ENCODE measurements around the gene RABEP2.

The RABEP2 gene

DNA sequence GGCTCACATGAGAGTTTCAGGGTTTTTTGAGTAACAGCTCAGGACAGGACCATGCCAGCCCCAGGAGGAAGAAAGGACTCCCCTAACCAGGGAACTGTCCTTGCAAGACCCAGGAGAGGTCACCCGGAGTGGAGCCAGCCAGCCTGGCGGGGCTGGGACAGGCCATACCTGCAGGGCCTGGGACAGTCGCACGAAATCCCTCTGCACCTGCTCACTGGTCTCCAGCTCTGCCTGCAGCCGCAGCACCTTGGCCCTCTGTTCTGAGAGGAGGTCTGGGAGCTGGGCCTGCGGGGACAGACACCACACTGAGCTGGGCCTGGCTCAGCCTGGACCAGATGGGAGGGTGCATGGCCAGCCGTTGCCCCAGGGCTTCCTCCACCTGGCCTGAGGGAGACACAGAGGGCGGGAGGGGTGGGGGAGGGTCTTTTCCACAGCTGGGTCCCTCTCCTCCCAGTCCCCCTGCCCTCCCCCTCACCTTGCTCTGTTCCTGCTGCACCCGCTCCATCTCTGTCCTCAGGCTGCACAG, 19.7 kb downstream of the RABEP2 start:
- Histone ChIP-seq H3K27me3 (no peaks in the 10 kb centered on the region), H3K27ac (no peak overlapping the region), H3K4me1 (no peaks in the 10 kb centered on the region), H3K36me3 (peaks cover 9 to 68% (median 33%) of the 10 kb centered on the region in 3 donors), H3K4me3 (no peak overlapping the region), H3K9me3 (no peaks in the 10 kb centered on the region)
- DNase-seq: no peak
- intact Hi-C loops (cut with DNase I; ENCODE audit: low total_unique reads): no loop called here
- TF ChIP-seq, protein P1, sequence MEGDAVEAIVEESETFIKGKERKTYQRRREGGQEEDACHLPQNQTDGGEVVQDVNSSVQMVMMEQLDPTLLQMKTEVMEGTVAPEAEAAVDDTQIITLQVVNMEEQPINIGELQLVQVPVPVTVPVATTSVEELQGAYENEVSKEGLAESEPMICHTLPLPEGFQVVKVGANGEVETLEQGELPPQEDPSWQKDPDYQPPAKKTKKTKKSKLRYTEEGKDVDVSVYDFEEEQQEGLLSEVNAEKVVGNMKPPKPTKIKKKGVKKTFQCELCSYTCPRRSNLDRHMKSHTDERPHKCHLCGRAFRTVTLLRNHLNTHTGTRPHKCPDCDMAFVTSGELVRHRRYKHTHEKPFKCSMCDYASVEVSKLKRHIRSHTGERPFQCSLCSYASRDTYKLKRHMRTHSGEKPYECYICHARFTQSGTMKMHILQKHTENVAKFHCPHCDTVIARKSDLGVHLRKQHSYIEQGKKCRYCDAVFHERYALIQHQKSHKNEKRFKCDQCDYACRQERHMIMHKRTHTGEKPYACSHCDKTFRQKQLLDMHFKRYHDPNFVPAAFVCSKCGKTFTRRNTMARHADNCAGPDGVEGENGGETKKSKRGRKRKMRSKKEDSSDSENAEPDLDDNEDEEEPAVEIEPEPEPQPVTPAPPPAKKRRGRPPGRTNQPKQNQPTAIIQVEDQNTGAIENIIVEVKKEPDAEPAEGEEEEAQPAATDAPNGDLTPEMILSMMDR (IDR thresholded peaks at IDR 0.05): no peak

DNA sequence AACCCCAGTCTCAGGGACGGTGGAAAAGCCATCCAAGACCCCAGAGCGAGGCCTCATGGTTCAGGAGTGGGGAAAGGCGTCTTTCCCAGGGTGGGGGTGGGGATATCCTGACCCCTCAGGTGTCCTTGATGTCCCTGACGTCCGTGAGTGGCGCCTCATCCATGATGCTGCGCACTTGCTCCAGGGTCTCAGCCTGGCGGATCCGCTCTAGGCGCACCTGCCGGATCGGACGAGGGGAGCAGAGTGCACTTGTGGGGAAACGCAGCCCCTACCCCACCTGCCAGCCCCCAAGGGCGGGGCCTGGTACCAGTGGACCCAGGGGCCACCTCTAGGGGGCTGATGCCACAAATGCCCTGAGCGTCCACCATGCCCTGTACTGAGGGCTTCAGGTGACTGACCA, 20.2 kb downstream of the RABEP2 start:
- Histone ChIP-seq H3K4me1 (no peaks in the 10 kb centered on the region), H3K27me3 (no peaks in the 10 kb centered on the region), H3K27ac (no peak overlapping the region), H3K4me3 (no peak overlapping the region), H3K9me3 (no peaks in the 10 kb centered on the region), H3K36me3 (peaks cover 9 to 64% (median 33%) of the 10 kb centered on the region in 3 donors)
- intact Hi-C loops (cut with DNase I; ENCODE audit: low total_unique reads): no loop called here
- TF ChIP-seq, protein P1 (IDR thresholded peaks at IDR 0.05): no peak
- DNase-seq: no peak

DNA sequence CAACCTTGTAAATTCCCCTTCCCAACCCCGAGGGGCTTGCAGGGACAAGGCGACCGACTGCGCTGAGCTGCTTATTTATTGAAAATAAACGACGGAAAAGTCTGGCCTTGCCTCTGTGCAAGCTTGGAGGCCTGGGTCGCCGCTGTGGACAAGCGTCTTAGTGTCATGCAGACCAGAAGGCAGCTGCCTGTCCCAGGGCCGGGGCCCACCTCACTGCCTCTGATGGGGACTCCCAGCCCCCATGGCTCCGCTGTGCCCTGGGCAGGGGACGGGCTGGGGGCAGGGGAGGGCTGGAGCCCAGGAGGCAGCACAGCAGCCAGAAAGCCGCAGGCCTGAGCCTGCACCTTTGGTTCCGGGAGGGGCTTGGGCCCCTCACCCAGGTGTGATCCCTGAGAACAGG, 20.7 kb downstream of the RABEP2 start:
- DNase-seq: no peak
- H3K36me3 ChIP-seq: peaks cover 9 to 61% (median 33%) of the 10 kb centered on the region in 3 donors
- no peaks in the 10 kb centered on the region for H3K4me1 ChIP-seq
- H3K27ac ChIP-seq: no peak overlapping the region
- TF ChIP-seq, protein P1 (IDR thresholded peaks at IDR 0.05): no peak
- no peak overlapping the region for H3K4me3 ChIP-seq
- H3K27me3 ChIP-seq: no peaks in the 10 kb centered on the region
- no peaks in the 10 kb centered on the region for H3K9me3 ChIP-seq
- intact Hi-C loops (cut with DNase I; ENCODE audit: low total_unique reads): no loop called here

DNA sequence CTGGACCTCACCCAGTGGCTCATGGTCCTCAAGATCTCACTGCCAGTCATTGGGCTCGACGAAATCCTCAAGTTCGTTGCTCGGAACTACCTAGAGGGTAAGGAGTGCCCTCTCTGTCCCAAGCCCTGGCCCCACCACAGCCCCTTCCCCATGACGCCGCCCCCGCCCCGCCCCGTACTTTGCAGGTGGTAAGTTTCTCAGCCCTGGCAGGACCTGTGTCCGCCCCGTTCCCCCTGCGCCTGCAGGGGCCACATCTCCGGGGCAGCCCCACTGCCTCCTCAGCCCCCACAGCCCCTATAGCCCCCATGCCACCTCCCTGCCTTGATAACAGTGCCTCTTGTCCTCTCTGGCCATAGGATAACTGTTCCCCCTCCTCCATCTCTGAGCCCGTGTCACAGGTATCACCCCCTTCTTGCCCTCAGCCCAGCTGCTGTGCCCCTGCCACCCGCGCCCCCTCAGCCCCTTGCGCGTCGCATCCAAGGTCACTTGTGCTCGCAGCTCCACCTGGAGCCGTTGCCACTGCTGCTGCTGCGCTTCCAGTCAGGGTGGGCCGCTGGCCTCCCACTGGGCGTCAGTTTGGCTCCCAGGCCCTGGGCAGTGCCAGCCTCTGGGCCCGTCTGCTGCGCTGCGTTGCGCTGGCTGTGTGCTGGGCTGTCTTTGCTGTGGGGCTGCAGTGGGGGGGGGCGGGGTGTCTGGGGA, 21.5 kb downstream of the RABEP2 start:
- DNase-seq: no peak
- TF ChIP-seq, protein P1 (IDR thresholded peaks at IDR 0.05): no peak
- H3K4me3 ChIP-seq: no peak overlapping the region
- H3K4me1 ChIP-seq: no peaks in the 10 kb centered on the region
- intact Hi-C loops (cut with DNase I; ENCODE audit: low total_unique reads): no loop called here
- no peak overlapping the region for H3K27ac ChIP-seq
- H3K36me3 ChIP-seq: peaks cover 7 to 53% (median 32%) of the 10 kb centered on the region in 3 donors
- no peaks in the 10 kb centered on the region for H3K27me3 ChIP-seq
- no peaks in the 10 kb centered on the region for H3K9me3 ChIP-seq

DNA sequence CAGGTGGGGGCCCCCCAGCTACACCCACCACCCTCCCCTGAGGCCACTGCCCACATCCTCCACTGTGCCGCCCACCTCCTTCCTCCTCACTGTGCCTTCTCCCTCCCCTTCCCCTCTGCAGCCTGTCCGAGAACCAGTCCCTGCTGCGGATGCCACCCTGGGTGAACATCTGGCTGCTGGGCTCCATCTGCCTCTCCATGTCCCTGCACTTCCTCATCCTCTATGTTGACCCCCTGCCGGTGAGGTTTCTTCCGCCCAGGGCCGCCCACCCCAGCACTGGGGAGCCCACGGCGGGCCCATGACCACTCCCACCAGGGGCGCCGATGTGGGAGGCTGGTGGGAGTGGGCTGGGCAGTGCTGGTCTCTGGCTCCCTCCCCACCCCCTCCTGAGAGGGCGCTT, 22.1 kb downstream of the RABEP2 start:
- no peak overlapping the region for H3K27ac ChIP-seq
- intact Hi-C loops (cut with DNase I; ENCODE audit: low total_unique reads): no loop called here
- H3K27me3 ChIP-seq: no peaks in the 10 kb centered on the region
- no peaks in the 10 kb centered on the region for H3K4me1 ChIP-seq
- TF ChIP-seq, protein P1 (IDR thresholded peaks at IDR 0.05): no peak
- no peak overlapping the region for H3K4me3 ChIP-seq
- H3K36me3 ChIP-seq: peaks cover under 1 to 52% (median 26%) of the 10 kb centered on the region in 3 donors
- H3K9me3 ChIP-seq: no peaks in the 10 kb centered on the region
- no peak for DNase-seq
